Measurements from ENCODE around the gene GSTA2.
"Not testable (repeated sequence)": the region's sequence is repeated elsewhere in the genome, so short reads cannot be mapped to it uniquely, and the experiment has no call there.

The GSTA2 gene

GRCh38 chr6:52767658-52768057 is 4.4 kb upstream of the GSTA2 start:
- not testable (repeated sequence) for H3K9ac ChIP-seq (ENCODE audit: low read length); H3K27ac ChIP-seq (ENCODE audit: low read depth, low read length, poor library complexity, severe bottlenecking); H4K20me1 ChIP-seq (ENCODE audit: insufficient read depth, low read length); H3K9me2 ChIP-seq (ENCODE audit: low read depth, low read length); H3K36me3 ChIP-seq (ENCODE audit: insufficient read depth, low read length); H3K79me2 ChIP-seq (ENCODE audit: insufficient read depth, low read length); H3K9me3 ChIP-seq (ENCODE audit: low read length); H3K4me1 ChIP-seq (ENCODE audit: insufficient read depth, low read length, severe bottlenecking); H3F3A ChIP-seq (ENCODE audit: insufficient read depth, low read length); H3K27me3 ChIP-seq (ENCODE audit: insufficient read depth, low read length); H3K4me2 ChIP-seq (ENCODE audit: low read length); H2AFZ ChIP-seq (ENCODE audit: low read length); H3K4me3 ChIP-seq (ENCODE audit: low read depth, low read length, poor library complexity, severe bottlenecking)

- not testable (repeated sequence) for H3K4me3 ChIP-seq (ENCODE audit: low read depth, low read length, poor library complexity, severe bottlenecking); H3K27me3 ChIP-seq (ENCODE audit: insufficient read depth, low read length); H4K20me1 ChIP-seq (ENCODE audit: insufficient read depth, low read length); H3K4me1 ChIP-seq (ENCODE audit: insufficient read depth, low read length, severe bottlenecking); H3K36me3 ChIP-seq (ENCODE audit: insufficient read depth, low read length); H3K27ac ChIP-seq (ENCODE audit: low read depth, low read length, poor library complexity, severe bottlenecking); H3K4me2 ChIP-seq (ENCODE audit: low read length); H3K9ac ChIP-seq (ENCODE audit: low read length); H3F3A ChIP-seq (ENCODE audit: insufficient read depth, low read length); H2AFZ ChIP-seq (ENCODE audit: low read length); H3K79me2 ChIP-seq (ENCODE audit: insufficient read depth, low read length); H3K9me2 ChIP-seq (ENCODE audit: low read depth, low read length); H3K9me3 ChIP-seq (ENCODE audit: low read length)
These were observed 1.4 kb downstream of the GSTA2 start for GRCh38 chr6:52761673-52762491.

- no peaks in the 10 kb centered on the region for H3K9me3 ChIP-seq (ENCODE audit: low read length)
- no peak overlapping the region for H2AFZ ChIP-seq (ENCODE audit: low read length)
- no peaks in the 10 kb centered on the region for H3K27me3 ChIP-seq (ENCODE audit: insufficient read depth, low read length)
- TF ChIP-seq CTCF (IDR thresholded peaks at IDR 0.05; ENCODE audit: low read length) (no peak), EZH2 (IDR thresholded peaks at IDR 0.05; ENCODE audit: borderline replicate concordance, low read length) (no peak)
- H3K27ac ChIP-seq (ENCODE audit: low read depth, low read length, poor library complexity, severe bottlenecking): no peak overlapping the region
- no peaks in the 10 kb centered on the region for H4K20me1 ChIP-seq (ENCODE audit: insufficient read depth, low read length)
- H3K9ac ChIP-seq (ENCODE audit: low read length): no peak overlapping the region
- no peaks in the 10 kb centered on the region for H3K36me3 ChIP-seq (ENCODE audit: insufficient read depth, low read length)
- no peaks in the 10 kb centered on the region for H3K79me2 ChIP-seq (ENCODE audit: insufficient read depth, low read length)
- no peak overlapping the region for H3K4me3 ChIP-seq (ENCODE audit: low read depth, low read length, poor library complexity, severe bottlenecking)
- H3K9me2 ChIP-seq (ENCODE audit: low read depth, low read length): no peaks in the 10 kb centered on the region
- no peaks in the 10 kb centered on the region for H3F3A ChIP-seq (ENCODE audit: insufficient read depth, low read length)
- no peaks in the 10 kb centered on the region for H3K4me1 ChIP-seq (ENCODE audit: insufficient read depth, low read length, severe bottlenecking)
- no peak overlapping the region for H3K4me2 ChIP-seq (ENCODE audit: low read length)
These were observed 3.0 kb downstream of the GSTA2 start for GRCh38 chr6:52760105-52760765.

- TF ChIP-seq EZH2 (IDR thresholded peaks at IDR 0.05; ENCODE audit: borderline replicate concordance, low read length) (no peak), CTCF (IDR thresholded peaks at IDR 0.05; ENCODE audit: low read length) (no peak)
- Histone ChIP-seq H3K4me3 (ENCODE audit: low read depth, low read length, poor library complexity, severe bottlenecking) (no peak overlapping the region), H3F3A (ENCODE audit: insufficient read depth, low read length) (no peaks in the 10 kb centered on the region), H3K9ac (ENCODE audit: low read length) (no peak overlapping the region), H3K36me3 (ENCODE audit: insufficient read depth, low read length) (no peaks in the 10 kb centered on the region), H4K20me1 (ENCODE audit: insufficient read depth, low read length) (no peaks in the 10 kb centered on the region), H3K79me2 (ENCODE audit: insufficient read depth, low read length) (no peaks in the 10 kb centered on the region), H2AFZ (ENCODE audit: low read length) (no peak overlapping the region), H3K4me2 (ENCODE audit: low read length) (no peak overlapping the region), H3K4me1 (ENCODE audit: insufficient read depth, low read length, severe bottlenecking) (no peaks in the 10 kb centered on the region), H3K9me3 (ENCODE audit: low read length) (no peaks in the 10 kb centered on the region), H3K27me3 (ENCODE audit: insufficient read depth, low read length) (no peaks in the 10 kb centered on the region), H3K27ac (ENCODE audit: low read depth, low read length, poor library complexity, severe bottlenecking) (no peak overlapping the region), H3K9me2 (ENCODE audit: low read depth, low read length) (no peaks in the 10 kb centered on the region)
These were observed 4.2 kb downstream of the GSTA2 start for GRCh38 chr6:52759085-52759484.

GRCh38 chr6:52757651-52758338 is 5.5 kb downstream of the GSTA2 start:
- not testable (repeated sequence) for H3K27me3 ChIP-seq (ENCODE audit: insufficient read depth, low read length); H3K9ac ChIP-seq (ENCODE audit: low read length); H3K36me3 ChIP-seq (ENCODE audit: insufficient read depth, low read length); H3K4me2 ChIP-seq (ENCODE audit: low read length); H3F3A ChIP-seq (ENCODE audit: insufficient read depth, low read length); H3K79me2 ChIP-seq (ENCODE audit: insufficient read depth, low read length); H3K9me3 ChIP-seq (ENCODE audit: low read length); H3K4me3 ChIP-seq (ENCODE audit: low read depth, low read length, poor library complexity, severe bottlenecking); H3K27ac ChIP-seq (ENCODE audit: low read depth, low read length, poor library complexity, severe bottlenecking); H3K4me1 ChIP-seq (ENCODE audit: insufficient read depth, low read length, severe bottlenecking); H4K20me1 ChIP-seq (ENCODE audit: insufficient read depth, low read length); H2AFZ ChIP-seq (ENCODE audit: low read length); H3K9me2 ChIP-seq (ENCODE audit: low read depth, low read length)
